Neuronal stem cell (in vitro differentiated cells): ENCODE data around the gene CABP7. TPM values are rescaled to one million over a fixed set of nuclear protein-coding genes. Genes with fewer than 3 reads are reported as not detected.

Experiments used
- DNase-seq: peaks from one replicate; pipeline ENCODE4 v3.0.0-alpha.2; 2013; ENCODE audit warnings: low spot score
- H2AFZ ChIP-seq: one replicate; pipeline ENCODE4 v1.6.1; 2013; ENCODE audit warnings: mild to moderate bottlenecking, low read length, inconsistent platforms
- H2AK5ac ChIP-seq: 2 replicates; pipeline ENCODE4 v1.6.1; 2013; ENCODE audit warnings: low read depth, mild to moderate bottlenecking, inconsistent platforms, low read length, moderate library complexity, mixed read lengths
- H2BK120ac ChIP-seq: 2 replicates; pipeline ENCODE4 v1.6.1; 2013; ENCODE audit warnings: low read depth, mild to moderate bottlenecking, inconsistent platforms, low read length, moderate library complexity, mixed read lengths
- H2BK12ac ChIP-seq: one replicate; pipeline ENCODE4 v1.6.1; 2013; ENCODE audit warnings: low read length, inconsistent platforms
- H2BK15ac ChIP-seq: 2 replicates; pipeline ENCODE4 v1.6.1; 2013; ENCODE audit warnings: mild to moderate bottlenecking, low read length, inconsistent platforms, mixed read lengths
- H2BK5ac ChIP-seq: one replicate; pipeline ENCODE4 v1.6.1; 2013; ENCODE audit warnings: inconsistent platforms, mild to moderate bottlenecking, low read length, moderate library complexity
- H3K14ac ChIP-seq: one replicate; pipeline ENCODE4 v1.6.1; 2013; ENCODE audit warnings: low read length, inconsistent platforms
- H3K18ac ChIP-seq: 2 replicates; pipeline ENCODE4 v1.6.1; 2013; ENCODE audit warnings: low read length, inconsistent platforms
- H3K23ac ChIP-seq: 2 replicates; pipeline ENCODE4 v1.6.1; 2013; ENCODE audit warnings: low read depth, mild to moderate bottlenecking, mixed read lengths, low read length, inconsistent platforms; ENCODE audit not compliant: poor library complexity
- H3K27ac ChIP-seq: replicated peaks from 3 replicates; pipeline ENCODE4 v1.5.1; 2013; ENCODE audit warnings: low read length, inconsistent platforms
- H3K27me3 ChIP-seq, 3 experiments: 2 replicates each; pipeline ENCODE4 v1.6.1; 2013; ENCODE audit warnings: low read length in 3 of 3, mild to moderate bottlenecking in 2 of 3, inconsistent platforms in 1 of 3, low read depth in 1 of 3, mixed read lengths in 1 of 3, moderate library complexity in 1 of 3; ENCODE audit not compliant: control insufficient read depth in 3 of 3, insufficient read depth in 3 of 3
- H3K36me3 ChIP-seq, 2 donors: replicated peaks in 1 of 2; 2 replicates each; pipeline ENCODE4 v1.6.1; 2013; ENCODE audit warnings: low read length in 2 of 2; ENCODE audit not compliant: control insufficient read depth in 2 of 2, insufficient read depth in 2 of 2
- H3K4ac ChIP-seq: 2 replicates; pipeline ENCODE4 v1.6.1; 2013; ENCODE audit warnings: inconsistent platforms, mild to moderate bottlenecking, low read length, moderate library complexity
- H3K4me1 ChIP-seq, 2 donors: 1 replicate in 1 of 2; 2 replicates in 1 of 2; pipeline ENCODE4 v1.6.1; 2013; ENCODE audit warnings: low read length in 2 of 2, low read depth in 1 of 2; ENCODE audit not compliant: control insufficient read depth in 2 of 2, insufficient read depth in 1 of 2
- H3K4me2 ChIP-seq: one replicate; pipeline ENCODE4 v1.6.1; 2013; ENCODE audit warnings: mild to moderate bottlenecking, low read length, inconsistent platforms; ENCODE audit not compliant: insufficient read depth, poor library complexity, severe bottlenecking
- H3K4me3 ChIP-seq, 2 donors: 2 replicates each; pipeline ENCODE4 v1.5.1; 2013; ENCODE audit warnings: low read length in 2 of 2, mild to moderate bottlenecking in 2 of 2, inconsistent platforms in 1 of 2, moderate library complexity in 1 of 2
- H3K79me1 ChIP-seq: one replicate; pipeline ENCODE4 v1.6.1; 2013; ENCODE audit warnings: low read depth, mild to moderate bottlenecking, inconsistent platforms, low read length, moderate library complexity
- H3K9ac ChIP-seq: one replicate; pipeline ENCODE4 v1.6.1; 2013; ENCODE audit warnings: mild to moderate bottlenecking, low read depth, low read length, inconsistent platforms; ENCODE audit not compliant: poor library complexity
- H3K9me3 ChIP-seq, 2 donors: replicated peaks in 1 of 2; 2 replicates each; pipeline versions ENCODE3 to v1.6.1; 2013; ENCODE audit warnings: low read length in 2 of 2, mild to moderate bottlenecking in 2 of 2, inconsistent platforms in 1 of 2, low read depth in 1 of 2, mixed read lengths in 1 of 2, moderate library complexity in 1 of 2; ENCODE audit not compliant: control insufficient read depth in 2 of 2, insufficient read depth in 1 of 2
- H4K8ac ChIP-seq: one replicate; pipeline ENCODE4 v1.6.1; 2013; ENCODE audit warnings: low read depth, mild to moderate bottlenecking, inconsistent platforms, low read length, moderate library complexity
- H4K91ac ChIP-seq: one replicate; pipeline ENCODE4 v1.6.1; 2013; ENCODE audit warnings: low read length, low read depth, mild to moderate bottlenecking, inconsistent platforms; ENCODE audit not compliant: poor library complexity
- WGBS, 2 donors: extraction: QIAGEN DNeasy Blood & Tissue Kit; methylation state at CpG; one replicate each; pipeline ENCODE4 v1.1.7; 2013; ENCODE audit warnings: missing lambda C conversion rate in 2 of 2, mixed read lengths in 1 of 2; ENCODE audit not compliant: insufficient read length in 2 of 2, insufficient replicate concordance in 1 of 2; ENCODE audit errors: extremely low coverage in 2 of 2; 5-methylcytosine and 5-hydroxymethylcytosine counted together
- polyA plus RNA-seq, 2 experiments: library from polyadenylated mRNA; stranded (reverse); fragments of 200-250 nt; gene quantifications; one replicate each; pipeline ENCODE4 v1.2.3, GENCODE V29; 2013

Gene CABP7
- polyA plus RNA-seq (2013, experiment 1 of 2), result 0.04 TPM
- 0.04 TPM for polyA plus RNA-seq (2013, experiment 2 of 2)

- peak within 1 kb of the TSS in 1 of 2 donors; percentile 41 for H3K4me3 ChIP-seq
- no peak within 1 kb of the TSS for H4K8ac ChIP-seq
- no peak within 1 kb of the TSS for H2BK15ac ChIP-seq
- no peak within 1 kb of the TSS for H3K9ac ChIP-seq
- WGBS, 2 donors, result no CpG with 5 or more reads among the region's 115 CpGs
- H4K91ac ChIP-seq, result no peak within 1 kb of the TSS
- H3K4me2 ChIP-seq, result peak within 1 kb of the TSS; percentile 66
- no peaks in the 10 kb centered on the region for H3K36me3 ChIP-seq
- H3K14ac ChIP-seq, result no peak within 1 kb of the TSS
- H3K27ac ChIP-seq, result no peak within 1 kb of the TSS
- no peak for DNase-seq
- H2AFZ ChIP-seq, result peak within 1 kb of the TSS; percentile 51
- peaks cover 2% of the 10 kb centered on the region for H3K79me1 ChIP-seq
- H3K18ac ChIP-seq, result peak within 1 kb of the TSS; percentile 82
- no peak within 1 kb of the TSS for H2BK12ac ChIP-seq
- H2BK120ac ChIP-seq, result no peak within 1 kb of the TSS
- H3K23ac ChIP-seq, result peak within 1 kb of the TSS; percentile 50
- H2AK5ac ChIP-seq, result peak within 1 kb of the TSS; percentile 35
- no peak within 1 kb of the TSS for H2BK5ac ChIP-seq
- peaks cover 0 to 5% of the 10 kb centered on the region in 2 donors for H3K9me3 ChIP-seq
- H3K27me3 ChIP-seq, result peaks cover 18 to 78% (median 50%) of the 10 kb centered on the region in 3 experiments
- H3K4me1 ChIP-seq, result peaks cover 0 to 3% of the 10 kb centered on the region in 2 donors
- no peak within 1 kb of the TSS for H3K4ac ChIP-seq
Measured at GRCh38 chr22:29719899-29720645, at the start of gene CABP7. Gene CABP7 (plus strand): TSS chr22:29720003. CDS start chr22:29720425, 422 bp downstream.

- Histone ChIP-seq H3K14ac (no peak overlapping the region), H3K4ac (no peak overlapping the region), H3K4me2 (no peak overlapping the region), H4K8ac (no peak overlapping the region), H3K18ac (no peak overlapping the region), H3K23ac (no peak overlapping the region), H4K91ac (no peak overlapping the region), H2BK15ac (no peak overlapping the region), H2BK5ac (no peak overlapping the region), H3K4me3 (no peak overlapping the region), H2BK120ac (no peak overlapping the region), H3K4me1 (peaks cover 11 to 13% of the 10 kb centered on the region in 2 donors), H3K27ac (peak overlapping the region; percentile 61), H2BK12ac (no peak overlapping the region), H3K36me3 (peaks cover 14 to 73% of the 10 kb centered on the region in 2 donors), H3K9ac (no peak overlapping the region), H2AK5ac (no peak overlapping the region), H2AFZ (no peak overlapping the region), H3K79me1 (no peaks in the 10 kb centered on the region), H3K9me3 (no peaks in the 10 kb centered on the region), H3K27me3 (no peaks in the 10 kb centered on the region)
- no CpG with 5 or more reads among the region's 3 CpGs for whole genome bisulfite sequencing, 2 donors
- DNase-seq, result peak; percentile 69
Measured at GRCh38 chr22:29670626-29671025, 49.2 kb upstream of the CABP7 start.

- H3K4me2 ChIP-seq, result no peak overlapping the region
- DNase-seq, result no peak
- H3K27ac ChIP-seq, result no peak overlapping the region
- H4K8ac ChIP-seq, result no peak overlapping the region
- H2AK5ac ChIP-seq, result no peak overlapping the region
- H3K27me3 ChIP-seq, result no peaks in the 10 kb centered on the region
- H3K18ac ChIP-seq, result no peak overlapping the region
- peaks cover 21 to 80% of the 10 kb centered on the region in 2 donors for H3K36me3 ChIP-seq
- no peak overlapping the region for H3K23ac ChIP-seq
- H3K9me3 ChIP-seq, result no peaks in the 10 kb centered on the region
- no peak overlapping the region for H3K9ac ChIP-seq
- no peak overlapping the region for H3K14ac ChIP-seq
- H2BK120ac ChIP-seq, result no peak overlapping the region
- H3K79me1 ChIP-seq, result no peaks in the 10 kb centered on the region
- H3K4me1 ChIP-seq, result peaks cover 11 to 13% of the 10 kb centered on the region in 2 donors
- no peak overlapping the region for H2BK15ac ChIP-seq
- H2BK5ac ChIP-seq, result no peak overlapping the region
- H4K91ac ChIP-seq, result no peak overlapping the region
- no peak overlapping the region for H3K4me3 ChIP-seq
- H2AFZ ChIP-seq, result no peak overlapping the region
- no CpG with 5 or more reads among the region's 14 CpGs for WGBS, 2 donors
- no peak overlapping the region for H2BK12ac ChIP-seq
- H3K4ac ChIP-seq, result no peak overlapping the region
Measured at GRCh38 chr22:29673361-29674066, 46.3 kb upstream of the CABP7 start.

- peaks cover 11 to 13% of the 10 kb centered on the region in 2 donors for H3K4me1 ChIP-seq
- H2BK15ac ChIP-seq, result no peak overlapping the region
- no peaks in the 10 kb centered on the region for H3K27me3 ChIP-seq
- no peak overlapping the region for H2BK5ac ChIP-seq
- H3K4me3 ChIP-seq, result no peak overlapping the region
- no peak overlapping the region for H2AK5ac ChIP-seq
- no peak overlapping the region for H4K91ac ChIP-seq
- no CpG with 5 or more reads among the region's 8 CpGs for WGBS, 2 donors
- no peak for DNase-seq
- peak overlapping the region; percentile 40 for H3K23ac ChIP-seq
- peaks cover 27 to 80% of the 10 kb centered on the region in 2 donors for H3K36me3 ChIP-seq
- H3K9me3 ChIP-seq, result no peaks in the 10 kb centered on the region
- no peak overlapping the region for H4K8ac ChIP-seq
- no peak overlapping the region for H2BK120ac ChIP-seq
- no peak overlapping the region for H3K4ac ChIP-seq
- no peak overlapping the region for H2BK12ac ChIP-seq
- no peak overlapping the region for H3K18ac ChIP-seq
- no peaks in the 10 kb centered on the region for H3K79me1 ChIP-seq
- H2AFZ ChIP-seq, result no peak overlapping the region
- no peak overlapping the region for H3K4me2 ChIP-seq
- H3K14ac ChIP-seq, result no peak overlapping the region
- no peak overlapping the region for H3K27ac ChIP-seq
- H3K9ac ChIP-seq, result no peak overlapping the region
Measured at GRCh38 chr22:29674121-29674520, 45.7 kb upstream of the CABP7 start.
